Fibroblast of pulmonary artery (primary cell): ENCODE measurements around the gene MAN2A2.

Source experiments
- DNase-seq: peaks from one replicate; pipeline ENCODE4 v3.0.0-alpha.2; 2010; ENCODE audit warnings: low read depth
- H3K4me3 ChIP-seq: replicated peaks from 2 replicates; pipeline ENCODE4 v1.5.1; 2011; ENCODE audit warnings: low read depth, mild to moderate bottlenecking, control low read depth, low read length, moderate library complexity
- CTCF ChIP-seq: IDR thresholded peaks from 2 replicates; pipeline ENCODE4 v1.5.1; 2011; ENCODE audit warnings: mild to moderate bottlenecking, control low read depth, low read length, inconsistent platforms; ENCODE audit errors: missing control alignments

The MAN2A2 gene

GRCh38 chr15:90883976-90884718 lies 19.0 kb upstream of the MAN2A2 start, which contains the start of gene FES:
Gene FES (plus strand): TSS chr15:90884504. CDS start chr15:90885046, 542 bp downstream.
- H3K4me3 ChIP-seq: peak within 1 kb of the TSS; percentile 57
- no peak for TF ChIP-seq CTCF
- peak; percentile 50 for DNase-seq

DNA sequence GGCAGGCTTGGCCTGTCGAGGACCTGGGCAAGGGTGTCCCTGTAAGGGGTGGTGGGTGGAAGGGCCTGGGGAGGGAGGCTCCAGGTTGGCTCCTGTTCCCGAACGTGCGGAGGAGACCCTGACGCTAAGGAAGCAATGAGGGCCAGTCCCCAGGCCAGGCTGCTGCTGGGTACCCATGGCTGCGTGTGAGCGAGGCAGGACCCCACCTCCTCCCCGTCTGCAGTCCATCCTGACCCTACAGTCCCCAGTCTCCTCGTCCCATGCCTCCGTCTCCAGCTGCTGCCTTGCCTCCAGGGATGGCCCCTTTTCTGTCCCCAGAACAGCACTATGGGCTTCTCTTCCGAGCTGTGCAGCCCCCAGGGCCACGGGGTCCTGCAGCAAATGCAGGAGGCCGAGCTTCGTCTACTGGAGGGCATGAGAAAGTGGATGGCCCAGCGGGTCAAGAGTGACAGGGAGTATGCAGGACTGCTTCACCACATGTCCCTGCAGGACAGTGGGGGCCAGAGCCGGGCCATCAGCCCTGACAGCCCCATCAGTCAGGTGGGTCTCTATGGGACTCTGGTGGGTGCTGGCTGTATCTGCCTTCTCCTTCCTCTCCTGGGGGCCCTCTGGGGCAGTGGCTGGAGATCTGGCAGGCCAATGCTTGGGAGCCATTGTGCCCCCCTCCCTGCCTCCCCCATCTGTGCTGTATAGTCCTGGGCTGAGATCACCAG lies 18.2 kb upstream of the MAN2A2 start:
- H3K4me3 ChIP-seq: peak overlapping the region; percentile 57
- no peak for DNase-seq
- no peak for TF ChIP-seq CTCF

- no peak overlapping the region for H3K4me3 ChIP-seq
- peak; percentile 98 for TF ChIP-seq CTCF
- DNase-seq: peak; percentile 70
These were observed 17.4 kb upstream of the MAN2A2 start for GRCh38 chr15:90885432-90886290.

DNA sequence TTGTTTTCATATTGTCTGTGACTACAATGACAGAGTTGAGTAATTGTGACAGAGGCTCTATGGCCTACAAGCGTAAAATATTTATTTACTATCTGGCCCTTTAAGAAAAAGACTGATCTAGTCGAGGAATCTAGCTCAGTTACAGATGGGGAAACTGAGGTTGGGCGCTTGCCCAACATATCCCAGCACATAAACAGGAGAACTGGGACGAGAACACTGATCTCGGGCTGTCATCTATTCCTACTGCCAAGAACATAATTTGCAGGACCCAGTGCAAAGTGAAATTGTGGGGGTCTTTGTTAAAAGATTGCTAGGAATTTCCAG lies 16.8 kb upstream of the MAN2A2 start:
- TF ChIP-seq CTCF: no peak
- H3K4me3 ChIP-seq: no peak overlapping the region
- no peak for DNase-seq

DNA sequence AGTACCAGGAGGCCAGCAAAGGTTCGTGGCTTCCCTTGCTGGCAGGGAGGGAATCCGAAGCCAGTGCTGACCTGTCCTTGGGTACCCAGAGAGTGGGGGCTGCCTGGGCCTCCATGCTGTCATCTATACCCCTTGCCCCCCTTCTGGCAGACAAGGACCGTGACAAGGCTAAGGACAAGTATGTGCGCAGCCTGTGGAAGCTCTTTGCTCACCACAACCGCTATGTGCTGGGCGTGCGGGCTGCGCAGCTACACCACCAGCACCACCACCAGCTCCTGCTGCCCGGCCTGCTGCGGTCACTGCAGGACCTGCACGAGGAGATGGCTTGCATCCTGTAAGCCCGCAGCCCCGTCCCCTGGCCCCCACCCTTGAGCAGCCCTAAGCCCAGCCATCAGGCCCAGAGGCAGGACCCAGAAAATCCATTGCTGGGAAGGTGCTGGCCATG lies 16.0 kb upstream of the MAN2A2 start:
- no peak for TF ChIP-seq CTCF
- no peak for DNase-seq
- H3K4me3 ChIP-seq: no peak overlapping the region

DNA sequence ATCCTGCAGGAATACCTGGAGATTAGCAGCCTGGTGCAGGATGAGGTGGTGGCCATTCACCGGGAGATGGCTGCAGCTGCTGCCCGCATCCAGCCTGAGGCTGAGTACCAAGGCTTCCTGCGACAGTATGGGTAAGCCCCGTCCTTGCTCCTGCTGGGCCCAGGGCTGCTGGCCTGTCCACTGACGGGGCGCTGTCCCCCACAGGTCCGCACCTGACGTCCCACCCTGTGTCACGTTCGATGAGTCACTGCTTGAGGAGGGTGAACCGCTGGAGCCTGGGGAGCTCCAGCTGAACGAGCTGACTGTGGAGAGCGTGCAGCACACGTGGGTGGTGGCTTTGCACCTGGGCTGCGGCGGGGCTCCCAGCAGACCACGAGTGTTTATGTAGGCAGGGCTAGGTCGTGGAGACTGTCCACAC lies 13.8 kb upstream of the MAN2A2 start:
- TF ChIP-seq CTCF: no peak

More for the DNA sequence above, 13.8 kb upstream of the MAN2A2 start:
- no peak for DNase-seq
- H3K4me3 ChIP-seq: no peak overlapping the region
